Activated CD8-positive, alpha-beta memory T cell treated with anti-CD3 and anti-CD28 coated beads, Interleukin-2, amount 50 U/mL, for 24 hours (primary cell): ENCODE results near the gene SPEM2.
"Not testable (repeated sequence)": the region's sequence is repeated elsewhere in the genome, so short reads cannot be mapped to it uniquely, and the experiment has no call there.

Experiments
- DNase-seq: peaks from one replicate; pipeline ENCODE4 v3.0.0-alpha.2; 2020; ENCODE audit errors: extremely low read depth

SPEM2 gene

GRCh38 chr17:7442142-7442541 lies 16.7 kb downstream of the SPEM2 start:
- DNase-seq: no peak

GRCh38 chr17:7443499-7444485 lies 18.4 kb downstream of the SPEM2 start:
- no peak for DNase-seq

DNA sequence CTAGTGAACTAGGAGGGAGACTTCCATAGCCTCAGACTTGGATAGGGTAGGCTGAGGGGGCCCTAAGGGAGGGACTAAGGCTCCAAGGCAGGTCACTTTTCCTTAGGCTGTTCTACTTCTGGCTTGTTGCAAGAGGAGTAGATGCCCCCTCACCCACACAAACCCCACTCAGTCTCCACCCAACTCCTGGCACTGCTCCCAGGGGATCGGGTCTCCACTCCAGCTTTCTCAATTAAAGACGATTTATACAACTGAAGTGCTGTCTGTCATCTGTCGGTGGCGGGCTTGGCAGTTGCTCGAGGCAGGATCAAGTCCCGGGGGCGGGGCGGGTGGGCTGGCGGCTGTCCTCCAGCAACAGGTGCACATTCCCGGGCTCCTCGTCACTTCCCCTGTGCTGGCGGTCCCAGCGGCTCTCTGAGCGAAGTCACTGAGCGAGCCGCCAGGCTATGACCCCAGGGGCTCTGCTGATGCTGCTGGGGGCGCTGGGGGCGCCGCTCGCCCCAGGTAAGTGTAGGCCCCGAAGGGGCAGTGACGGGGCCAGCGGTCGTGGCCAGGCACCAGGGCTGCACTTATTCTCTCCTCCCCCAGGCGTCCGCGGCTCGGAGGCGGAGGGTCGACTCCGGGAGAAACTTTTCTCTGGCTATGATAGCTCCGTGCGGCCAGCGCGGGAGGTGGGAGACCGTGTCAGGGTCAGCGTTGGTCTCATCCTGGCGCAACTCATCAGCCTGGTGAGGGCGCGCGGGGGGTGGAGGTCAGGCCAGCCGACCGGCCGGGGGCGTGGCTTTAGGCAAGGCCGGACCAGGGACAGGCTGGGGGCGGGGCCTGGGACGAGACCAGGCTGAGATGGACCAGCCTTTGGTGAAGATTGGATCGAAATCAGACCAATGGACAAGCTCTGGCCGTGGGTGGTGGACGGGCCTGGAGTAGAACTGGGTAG lies 19.5 kb downstream of the SPEM2 start, which contains the start of gene CHRNB1:
TSS of gene CHRNB1 (plus strand) at position 380 of the 937 bp plus-strand sequence. CDS start at position 447, 67 bp downstream.
- no peak for DNase-seq

DNA sequence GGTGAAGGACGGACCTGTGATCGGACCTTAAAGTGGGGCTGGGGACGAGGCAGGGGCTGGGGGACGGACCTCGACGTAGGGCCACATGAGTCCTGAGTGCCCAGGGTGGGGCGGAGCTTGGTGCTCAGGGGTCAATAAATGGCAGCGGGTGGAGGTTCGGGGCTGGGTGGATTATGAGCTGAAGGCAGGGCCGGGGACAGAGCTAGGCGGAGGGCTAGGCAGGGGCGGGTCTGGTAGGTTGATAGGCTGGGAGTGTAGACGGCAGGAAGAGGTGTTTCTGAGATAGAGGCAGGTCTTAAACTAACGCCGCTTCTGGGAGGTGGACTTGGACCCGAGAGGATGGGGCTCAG lies 20.2 kb downstream of the SPEM2 start:
- DNase-seq: no peak

DNA sequence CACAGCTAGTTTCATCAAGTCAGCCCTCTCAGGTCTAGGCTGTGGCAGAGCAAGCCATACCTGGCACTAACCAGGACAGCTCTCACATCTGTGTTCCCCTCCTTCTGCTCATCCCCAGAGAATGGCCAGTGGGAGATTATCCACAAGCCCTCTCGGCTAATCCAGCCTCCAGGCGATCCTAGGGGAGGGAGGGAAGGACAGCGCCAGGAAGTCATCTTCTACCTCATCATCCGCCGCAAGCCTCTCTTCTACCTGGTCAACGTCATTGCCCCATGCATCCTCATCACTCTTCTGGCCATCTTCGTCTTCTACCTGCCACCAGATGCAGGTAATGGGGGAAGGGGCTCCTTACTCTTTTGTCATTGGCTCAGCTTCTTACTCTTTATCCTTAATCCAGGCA lies 23.0 kb downstream of the SPEM2 start:
- no peak for DNase-seq

DNA sequence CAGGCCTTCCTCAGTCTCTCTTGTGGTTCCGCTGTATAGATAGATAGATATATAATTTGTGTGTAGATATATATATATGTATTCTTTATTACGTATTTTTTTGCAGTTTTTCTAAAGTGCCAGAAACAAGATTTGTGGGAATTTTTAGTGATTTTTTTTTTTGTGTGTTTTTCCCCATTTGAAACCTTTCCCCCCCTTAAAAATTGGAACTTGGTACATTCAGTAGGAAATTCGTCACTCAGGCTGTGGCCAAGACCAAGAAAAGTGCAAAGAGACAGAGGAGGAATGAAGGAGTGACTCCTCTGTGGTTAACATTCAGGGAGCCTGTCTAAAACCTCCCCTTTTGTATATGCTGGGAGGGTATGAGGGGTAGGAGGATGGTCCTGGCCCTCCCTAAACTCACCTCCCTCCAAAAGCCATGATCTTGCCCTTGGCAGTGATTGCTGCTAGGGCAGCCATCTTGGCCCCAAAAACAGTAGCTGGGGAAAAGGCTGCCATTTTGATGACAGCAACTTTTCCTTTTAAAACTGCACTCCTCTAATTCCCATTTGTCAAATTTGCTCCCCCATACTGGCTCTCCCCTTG lies 34.6 kb downstream of the SPEM2 start:
- DNase-seq: no peak

DNA sequence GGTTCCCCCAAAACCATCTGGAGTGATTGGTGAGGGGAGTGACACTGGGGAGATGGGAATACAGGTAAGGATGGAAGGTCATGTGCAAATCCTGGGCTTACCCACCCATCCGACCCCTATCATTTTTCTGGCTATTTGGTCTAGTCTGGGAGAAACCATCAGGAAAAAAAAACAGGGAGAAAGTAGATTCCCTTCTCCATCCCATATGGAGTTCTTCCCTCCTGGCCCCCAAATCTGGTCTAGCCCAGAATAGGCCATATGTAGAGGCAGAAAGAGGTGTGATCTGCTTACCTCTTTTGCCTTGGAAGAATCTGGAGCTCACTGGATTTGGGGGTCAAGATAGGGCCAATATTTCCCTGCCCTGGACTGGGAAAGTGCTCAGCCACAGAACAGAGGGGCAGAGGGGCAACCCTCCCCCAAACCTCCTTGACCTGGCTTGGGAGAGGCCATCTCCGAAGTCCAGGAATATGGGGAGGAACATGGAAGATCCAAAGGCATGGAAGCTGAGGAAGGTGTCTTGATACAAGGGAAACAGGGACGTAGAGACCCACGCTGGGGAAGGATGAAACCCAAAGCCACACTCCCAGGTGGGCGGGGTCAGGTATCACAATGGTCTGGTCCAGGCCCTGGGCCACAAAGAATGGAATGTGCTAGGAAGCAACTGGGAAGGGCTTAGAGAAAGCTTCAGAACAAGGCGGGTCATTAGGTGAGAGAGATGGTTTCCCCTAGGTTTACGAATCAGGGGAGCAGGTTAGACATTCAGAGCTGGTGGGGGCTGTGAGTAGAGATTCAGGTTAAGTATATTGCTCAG lies 35.6 kb downstream of the SPEM2 start:
- DNase-seq: no peak

- no peak for DNase-seq
Observed at GRCh38 chr17:7462474-7463371, 37.3 kb downstream of the SPEM2 start.

GRCh38 chr17:7463372-7463846 lies 38.0 kb downstream of the SPEM2 start:
- no peak for DNase-seq

DNA sequence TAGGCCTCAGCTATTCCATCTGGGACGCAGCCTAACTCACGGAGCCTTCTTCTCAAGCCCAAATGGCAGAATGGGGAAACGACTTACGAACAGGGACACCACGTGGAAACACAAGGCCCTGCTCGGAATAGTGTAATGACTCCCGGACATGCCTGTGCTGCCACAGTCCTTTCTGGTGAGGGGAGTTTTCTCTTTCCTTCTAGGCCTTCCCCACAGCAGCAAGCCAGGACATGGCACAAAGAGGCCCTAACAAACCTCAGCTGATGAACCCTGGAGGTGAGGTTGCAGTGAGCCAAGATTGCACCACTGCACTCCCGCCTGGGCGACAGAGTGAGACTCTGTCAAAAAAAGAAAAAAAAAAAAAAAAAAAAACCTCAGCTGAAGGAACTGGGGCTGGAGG lies 38.7 kb downstream of the SPEM2 start:
- DNase-seq: no peak

GRCh38 chr17:7465597-7466275 lies 40.3 kb downstream of the SPEM2 start:
- no peak for DNase-seq

DNA sequence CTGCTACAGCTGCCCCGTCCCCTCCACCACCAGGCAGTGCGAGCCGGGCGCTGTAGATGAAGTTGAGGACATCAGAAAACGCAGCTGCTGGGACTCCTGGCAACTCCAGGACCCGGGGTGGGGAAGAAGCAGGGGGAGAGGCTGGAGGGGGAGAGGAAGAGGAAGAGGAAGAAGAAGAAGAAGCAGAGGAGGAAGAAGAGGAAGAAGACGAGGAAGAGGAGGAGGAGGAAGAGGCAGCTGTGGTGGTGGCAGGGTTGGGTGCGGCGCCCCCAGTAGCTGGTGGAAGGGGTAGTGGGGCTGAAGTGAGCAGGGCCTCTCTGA lies 40.9 kb downstream of the SPEM2 start:
- DNase-seq: no peak

DNA sequence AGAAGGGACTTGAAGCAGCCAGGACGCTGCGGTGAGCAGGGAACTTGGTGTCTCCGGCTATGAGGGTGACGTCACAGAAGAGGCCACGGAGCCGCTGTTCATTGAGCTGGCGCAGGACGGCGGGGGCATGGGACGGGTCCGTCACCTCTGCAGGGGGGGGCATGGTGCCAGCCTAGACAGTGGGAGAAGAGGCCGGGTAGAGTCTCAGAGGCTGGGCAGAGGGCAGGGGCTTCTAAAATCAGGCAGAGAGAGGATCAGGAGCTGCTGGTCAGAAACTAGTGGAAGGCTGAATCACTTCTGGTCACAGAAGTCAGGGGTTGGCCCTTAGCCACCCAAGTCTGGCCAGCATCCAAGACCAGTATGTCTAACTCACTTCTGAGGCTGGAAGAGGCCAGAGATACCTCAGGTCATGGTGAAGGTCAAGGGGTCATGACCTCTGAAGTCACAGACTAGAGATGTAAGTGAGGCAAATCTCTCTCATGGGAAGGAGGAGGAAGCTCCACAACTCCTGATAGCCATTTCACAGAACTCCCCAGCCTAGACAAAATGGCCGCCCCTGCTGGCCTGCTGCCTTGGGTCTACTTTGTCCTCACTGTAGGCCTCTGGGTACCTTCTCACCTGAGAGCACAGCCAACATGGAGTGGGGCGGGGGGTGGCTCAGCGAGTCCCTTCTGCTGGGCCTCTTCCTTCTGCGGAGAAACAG lies 41.4 kb downstream of the SPEM2 start:
- no peak for DNase-seq

- DNase-seq: no peak
Observed at GRCh38 chr17:7467498-7467897, 42.1 kb downstream of the SPEM2 start.

DNA sequence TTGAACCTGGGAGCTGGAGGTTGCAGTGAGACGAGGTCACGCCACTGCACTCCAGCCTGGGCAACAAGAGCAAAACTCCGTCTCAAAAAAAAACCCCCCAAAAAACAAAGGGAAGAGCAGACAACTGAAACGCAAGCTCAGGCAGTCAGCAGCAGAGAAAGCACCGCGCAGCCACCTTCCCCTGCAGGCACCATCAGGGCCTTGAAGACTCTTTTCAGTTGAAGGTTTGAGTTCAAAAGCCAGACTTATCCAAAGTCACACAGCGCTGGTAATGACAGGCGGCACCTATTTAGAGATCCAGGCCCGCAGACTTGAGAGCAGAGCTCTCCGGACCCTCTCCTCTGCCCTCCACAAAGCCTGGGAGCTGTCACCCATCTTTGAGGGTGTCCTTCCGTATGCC lies 42.9 kb downstream of the SPEM2 start:
- DNase-seq: no peak

DNA sequence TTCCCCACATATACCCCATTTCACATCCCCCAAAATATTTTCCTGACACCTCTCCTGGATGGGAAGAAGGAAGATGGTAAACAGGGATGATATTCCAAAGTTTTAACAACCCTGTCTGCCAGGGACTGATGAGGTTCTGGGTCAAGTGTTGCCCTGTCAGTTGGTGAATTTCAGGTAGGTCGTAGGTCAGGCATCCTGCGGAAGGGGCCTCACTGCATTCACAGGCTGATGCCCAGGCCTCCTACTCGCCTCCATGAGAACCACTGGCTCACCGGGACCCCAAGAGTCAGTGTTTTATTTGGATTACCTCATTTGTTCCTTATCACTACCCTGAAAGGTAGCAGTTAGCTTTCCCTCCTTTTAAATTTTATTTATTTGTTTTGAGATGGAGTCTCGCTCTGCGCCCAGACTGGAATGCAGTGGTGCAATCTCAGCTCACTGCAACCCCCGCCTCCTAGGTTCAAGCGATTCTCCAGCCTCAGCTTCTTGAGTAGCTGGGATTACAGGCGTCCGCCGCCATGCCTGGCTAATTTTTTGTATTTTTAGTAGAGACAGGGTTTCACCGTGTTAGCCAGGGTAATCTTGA lies 43.5 kb downstream of the SPEM2 start:
- no peak for DNase-seq

GRCh38 chr17:7469843-7470242 lies 44.4 kb downstream of the SPEM2 start:
- DNase-seq: not testable (repeated sequence)

DNA sequence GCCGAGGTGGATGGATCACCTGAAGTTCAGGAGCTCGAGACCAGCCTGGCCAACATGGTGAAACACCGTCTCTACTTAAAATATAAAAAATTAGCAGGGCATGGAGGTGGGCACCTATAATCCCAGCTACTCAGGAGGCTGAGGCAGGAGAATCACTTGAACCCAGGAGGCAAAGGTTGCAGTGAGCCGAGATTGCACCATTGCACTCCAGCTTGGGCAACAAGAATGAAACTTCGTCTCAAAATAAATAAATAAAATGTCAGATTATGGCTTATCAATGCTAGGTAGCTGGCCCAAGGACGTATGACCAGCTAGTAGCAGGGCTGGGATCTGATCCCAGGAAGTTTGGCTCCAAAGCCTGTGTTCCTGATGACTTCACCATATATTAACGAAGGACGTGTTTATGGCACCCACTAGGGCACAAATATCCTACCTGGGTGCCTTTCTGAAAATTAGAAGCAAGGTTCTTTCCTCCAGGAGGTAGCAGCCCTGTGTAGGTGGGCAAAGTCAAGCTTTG lies 45.1 kb downstream of the SPEM2 start:
- not testable (repeated sequence) for DNase-seq
